SHP77 (cell line): ENCODE data around the gene CSHL1.
"Not testable (repeated sequence)": the region's sequence is repeated elsewhere in the genome, so short reads cannot be mapped to it uniquely, and the experiment has no call there.

Experiments
- DNase-seq, 2 experiments: peaks; one replicate each; lab custom pipeline; 2025; lab: John Stamatoyannopoulos, UW

The CSHL1 gene

GRCh38 chr17:63885119-63885518 lies 25.9 kb downstream of the CSHL1 start:
- not testable (repeated sequence) for DNase-seq

GRCh38 chr17:63882626-63883126 lies 28.4 kb downstream of the CSHL1 start:
- DNase-seq = not testable (repeated sequence)

- no peak for DNase-seq
These were observed 29.0 kb downstream of the CSHL1 start, which contains the start of gene GH2 for GRCh38 chr17:63881935-63882601. TSS of gene GH2 (minus strand) at chr17:63881944. CDS start at chr17:63881801, 143 bp downstream.

DNA sequence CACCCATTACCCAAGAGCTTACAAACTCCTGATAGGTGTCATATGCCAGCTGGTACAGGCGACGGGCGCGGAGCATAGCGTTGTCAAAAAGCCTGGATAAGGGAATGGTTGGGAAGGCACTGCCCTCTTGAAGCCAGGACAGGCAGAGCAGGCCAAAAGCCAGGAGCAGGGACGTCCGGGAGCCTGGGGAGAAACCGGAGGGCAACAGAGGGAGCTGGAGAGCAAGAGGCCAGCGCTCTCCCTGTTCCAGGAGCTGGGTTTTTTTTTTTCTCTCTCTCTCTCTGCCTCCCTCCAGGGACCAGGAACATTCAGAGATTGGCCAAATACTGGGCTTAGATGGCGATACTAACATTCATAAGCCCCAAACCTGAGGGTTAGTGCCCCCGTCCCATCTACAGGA lies 29.7 kb downstream of the CSHL1 start:
- not testable (repeated sequence) for DNase-seq

GRCh38 chr17:63880706-63881105 lies 30.4 kb downstream of the CSHL1 start:
- DNase-seq = no peak

GRCh38 chr17:63878413-63878812 lies 32.6 kb downstream of the CSHL1 start:
- not testable (repeated sequence) for DNase-seq

- not testable (repeated sequence) for DNase-seq
These were observed 36.4 kb downstream of the CSHL1 start for GRCh38 chr17:63874693-63875092.

DNA sequence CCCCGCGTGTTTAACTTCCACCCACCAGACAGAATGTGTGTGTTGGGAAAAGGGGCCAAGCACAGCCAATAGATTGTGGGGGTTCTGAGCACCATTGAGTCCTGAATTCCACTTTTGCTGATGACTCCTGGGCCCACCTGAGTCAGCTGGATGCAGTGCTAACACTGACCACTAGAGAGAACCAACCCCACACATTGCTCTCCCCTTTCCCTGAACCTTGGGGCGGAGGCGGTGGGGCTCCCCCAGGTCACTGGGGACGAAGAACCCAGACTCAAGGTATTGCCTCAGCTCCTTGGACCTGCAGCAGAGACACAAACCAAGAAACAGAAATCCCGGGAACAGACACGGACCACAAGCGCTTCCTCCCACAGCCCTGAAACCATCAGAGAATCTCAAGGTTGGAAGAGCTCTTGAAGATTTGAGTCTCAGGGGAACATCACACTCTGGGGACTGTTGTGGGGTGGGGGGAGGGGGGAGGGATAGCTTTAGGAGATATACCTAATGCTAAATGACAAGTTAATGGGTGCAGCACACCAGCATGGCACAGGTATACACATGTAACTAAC lies 36.9 kb downstream of the CSHL1 start:
- not testable (repeated sequence) for DNase-seq

DNA sequence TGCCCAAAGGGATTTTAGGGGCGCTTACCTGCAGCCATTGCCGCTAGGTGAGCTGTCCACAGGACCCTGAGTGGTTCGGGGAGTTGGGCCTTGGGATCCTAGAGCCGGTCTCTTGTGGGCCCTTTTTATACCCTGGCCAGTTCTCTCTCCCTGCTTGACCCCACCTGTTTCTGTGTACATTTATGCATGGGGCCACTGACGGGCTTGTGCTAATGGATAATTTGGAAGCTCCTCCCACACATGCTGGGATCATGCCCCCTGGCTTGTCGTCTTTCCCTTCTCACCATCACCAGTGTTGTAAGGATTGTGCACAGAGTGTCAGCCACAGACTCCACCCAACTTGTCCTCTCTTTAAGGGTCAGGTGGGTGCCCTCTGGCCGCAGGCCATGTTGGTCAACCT lies 37.5 kb downstream of the CSHL1 start, which contains the start of gene CSH2:
Gene CSH2 (minus strand): TSS at position 101 of the 400 bp plus-strand sequence. CDS start 63 bp downstream, at position 38.
- DNase-seq = not testable (repeated sequence)

GRCh38 chr17:63871646-63872365 lies 39.3 kb downstream of the CSHL1 start:
- not testable (repeated sequence) for DNase-seq

DNA sequence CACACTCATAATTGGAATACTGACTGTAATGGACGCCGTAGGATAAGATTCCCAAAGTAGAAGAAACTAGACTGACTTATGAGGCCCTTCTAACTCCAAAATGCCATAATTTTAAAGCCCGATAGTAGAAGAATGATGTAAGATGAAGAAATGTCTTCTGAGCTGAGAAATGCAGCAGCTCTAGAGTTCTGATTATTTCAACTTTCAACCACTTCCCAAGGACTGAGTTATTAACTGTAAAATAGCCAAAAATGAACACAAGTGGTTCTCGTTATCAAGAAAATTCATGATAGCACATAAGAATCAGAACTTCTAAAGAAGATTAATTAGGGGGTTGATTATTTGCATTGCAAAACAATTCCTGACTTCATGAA lies 40.8 kb downstream of the CSHL1 start:
- not testable (repeated sequence) for DNase-seq

DNA sequence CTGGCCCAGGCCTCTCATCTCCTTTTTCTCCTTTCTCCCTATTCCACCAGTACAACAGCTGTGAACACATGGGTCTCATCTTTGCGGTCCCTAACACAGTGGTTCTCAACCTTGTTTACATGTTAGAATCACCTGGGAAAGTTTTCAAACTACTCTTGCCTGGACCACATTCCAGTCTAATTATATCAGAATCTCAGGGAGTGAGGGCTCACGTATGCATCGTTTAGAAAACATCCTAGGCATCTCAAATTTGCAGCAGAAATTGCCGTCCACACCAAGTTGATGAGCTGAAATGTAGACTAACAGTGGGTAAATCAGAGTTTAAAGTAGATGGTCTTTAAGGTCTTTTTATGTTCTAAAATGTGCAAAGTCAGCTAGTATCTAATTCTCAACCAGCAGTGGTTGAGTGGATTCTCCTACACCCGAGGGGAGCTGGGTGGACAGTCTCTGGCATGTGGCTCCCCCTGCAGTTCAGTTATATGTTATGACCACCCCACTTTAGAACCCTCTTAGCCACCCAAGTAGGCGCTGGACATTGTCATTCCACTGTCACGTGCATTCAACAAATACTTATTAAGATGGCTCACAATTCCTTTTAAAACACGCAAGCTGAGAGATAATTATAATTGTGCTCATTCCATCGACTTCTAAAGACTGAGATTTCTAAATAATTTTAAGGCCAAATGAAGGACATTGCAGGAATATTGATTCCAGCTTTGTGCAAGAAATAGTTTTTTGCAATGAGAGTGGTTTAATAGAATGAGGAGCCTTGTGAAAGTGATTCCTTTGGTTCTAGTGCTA lies 41.4 kb downstream of the CSHL1 start:
- DNase-seq = not testable (repeated sequence)

- not testable (repeated sequence) for DNase-seq
These were observed 44.4 kb downstream of the CSHL1 start for GRCh38 chr17:63866625-63867024.
